Stimulated activated naive B cell treated with anti-CD40 and anti-IgM and Interleukin-4, amounts not matched to agents 10 μg/mL and 1 μg/mL and 100 μg/mL, for 72 hours (primary cell): ENCODE measurements around the gene TICAM2.
"Not testable (repeated sequence)": the region's sequence is repeated elsewhere in the genome, so short reads cannot be mapped to it uniquely, and the experiment has no call there.

Experiments
- ATAC-seq, 2 donors: fragments of 150-1000 bp; cut with Tn5 transposase; replicated peaks; 2 replicates each; pipeline ENCODE4 v1.10.0; 2021; ENCODE audit warnings: moderate library complexity in 1 of 2
- DNase-seq: peaks from one replicate; pipeline ENCODE4 v3.0.0; 2021
- H3K27ac Mint-ChIP-seq: one replicate; pipeline ENCODE4 v1.8.0; 2022; ENCODE audit warnings: mild to moderate bottlenecking, mixed read lengths
- H3K27me3 Mint-ChIP-seq, 2 donors: one replicate each; pipeline ENCODE4 v1.8.0; 2022; ENCODE audit warnings: mixed read lengths in 2 of 2
- H3K36me3 Mint-ChIP-seq, 2 donors: one replicate each; pipeline ENCODE4 v1.8.0; 2022; ENCODE audit warnings: mixed read lengths in 2 of 2, mild to moderate bottlenecking in 1 of 2
- H3K4me1 Mint-ChIP-seq, 2 donors: one replicate each; pipeline ENCODE4 v1.8.0; 2022; ENCODE audit warnings: mixed read lengths in 2 of 2, mild to moderate bottlenecking in 1 of 2
- H3K4me3 Mint-ChIP-seq, 2 donors: one replicate each; pipeline ENCODE4 v1.8.0; 2022; ENCODE audit warnings: mild to moderate bottlenecking in 2 of 2, mixed read lengths in 2 of 2, moderate library complexity in 1 of 2
- H3K9me3 Mint-ChIP-seq, 2 donors: one replicate each; pipeline ENCODE4 v1.8.0; 2022; ENCODE audit warnings: mixed read lengths in 2 of 2, mild to moderate bottlenecking in 1 of 2

The TICAM2 gene, protein sequence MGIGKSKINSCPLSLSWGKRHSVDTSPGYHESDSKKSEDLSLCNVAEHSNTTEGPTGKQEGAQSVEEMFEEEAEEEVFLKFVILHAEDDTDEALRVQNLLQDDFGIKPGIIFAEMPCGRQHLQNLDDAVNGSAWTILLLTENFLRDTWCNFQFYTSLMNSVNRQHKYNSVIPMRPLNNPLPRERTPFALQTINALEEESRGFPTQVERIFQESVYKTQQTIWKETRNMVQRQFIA

DNA sequence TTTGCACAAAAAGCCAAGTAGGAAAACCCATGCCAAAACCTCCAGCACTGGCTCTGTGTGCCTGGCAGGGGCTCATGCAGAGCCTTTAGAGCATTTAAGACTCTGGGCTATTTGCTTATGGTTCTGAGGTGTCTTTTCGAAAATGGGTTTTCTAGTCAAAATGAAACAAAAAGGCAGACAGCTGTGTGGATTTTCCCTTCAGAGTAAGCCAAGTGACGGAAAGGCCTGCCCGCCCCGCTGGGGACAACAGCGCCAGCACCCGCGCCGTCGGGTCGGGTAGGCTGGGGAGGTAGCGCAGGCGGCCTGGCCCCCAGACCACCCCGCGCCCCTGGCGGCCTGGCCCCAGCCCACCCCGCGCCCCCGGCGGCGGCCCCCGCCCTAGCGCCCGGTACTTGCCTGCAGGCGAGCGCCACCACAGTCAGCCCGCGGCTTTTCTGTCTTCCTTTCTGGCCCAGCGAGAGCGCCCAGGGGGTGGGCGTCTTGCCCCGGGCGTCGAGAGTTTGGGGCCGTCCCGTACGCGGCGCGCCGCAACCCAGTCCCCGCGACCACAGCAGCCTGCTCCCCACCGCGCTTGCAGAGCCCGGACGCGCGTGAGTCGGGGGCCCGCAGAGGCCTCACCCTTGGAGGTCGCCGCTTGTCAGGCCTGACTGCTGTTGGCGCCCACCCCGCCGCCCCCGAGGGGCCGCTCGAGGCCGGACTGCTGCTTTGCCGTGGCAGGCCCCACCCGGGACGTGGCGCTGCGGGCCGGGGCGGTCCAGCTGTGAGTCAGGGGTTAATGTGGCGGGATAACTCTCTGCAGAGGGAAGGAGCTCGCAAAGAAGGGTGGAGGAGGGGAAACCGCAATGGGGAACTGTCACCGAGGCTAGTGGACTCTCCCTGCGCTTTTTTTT lies at the start of gene TICAM2:
Gene TICAM2 (minus strand): TSS at position 779 of the 890 bp plus-strand sequence. CDS start 21,223 bp downstream, outside the sequence.
- ATAC-seq (peak; percentile 84 to 86), DNase-seq (peak; percentile 72)
- H3K4me3 Mint-ChIP-seq = peak within 1 kb of the TSS; percentile 88
- no peaks in the 10 kb centered on the region for H3K27me3 Mint-ChIP-seq
- peaks cover 4 to 28% of the 10 kb centered on the region in 2 donors for H3K36me3 Mint-ChIP-seq
- peak within 1 kb of the TSS; percentile 94 for H3K27ac Mint-ChIP-seq
- peaks cover 32 to 56% of the 10 kb centered on the region in 2 donors for H3K4me1 Mint-ChIP-seq
- no peaks in the 10 kb centered on the region for H3K9me3 Mint-ChIP-seq

DNA sequence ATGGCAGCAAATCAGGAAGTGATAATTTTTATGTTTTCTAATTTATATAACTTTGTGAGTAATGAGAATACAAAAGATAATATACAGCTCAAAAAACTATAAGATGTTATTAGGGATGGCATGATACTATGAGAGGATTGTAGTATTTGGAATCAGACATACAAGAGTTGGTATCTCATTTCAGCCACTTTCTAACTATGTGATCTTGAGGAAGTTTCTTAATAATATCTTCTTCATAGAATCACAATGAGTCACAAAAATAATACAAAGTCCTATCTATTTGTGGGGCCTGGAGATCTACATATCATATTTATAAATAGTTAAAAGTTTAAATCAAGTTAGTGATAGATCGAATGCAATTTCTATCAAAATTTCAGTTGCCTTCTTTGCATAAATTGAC lies 47.3 kb upstream of the TICAM2 start:
- H3K9me3 Mint-ChIP-seq = no peaks in the 10 kb centered on the region
- no peak for ATAC-seq
- no peaks in the 10 kb centered on the region for H3K36me3 Mint-ChIP-seq

DNA sequence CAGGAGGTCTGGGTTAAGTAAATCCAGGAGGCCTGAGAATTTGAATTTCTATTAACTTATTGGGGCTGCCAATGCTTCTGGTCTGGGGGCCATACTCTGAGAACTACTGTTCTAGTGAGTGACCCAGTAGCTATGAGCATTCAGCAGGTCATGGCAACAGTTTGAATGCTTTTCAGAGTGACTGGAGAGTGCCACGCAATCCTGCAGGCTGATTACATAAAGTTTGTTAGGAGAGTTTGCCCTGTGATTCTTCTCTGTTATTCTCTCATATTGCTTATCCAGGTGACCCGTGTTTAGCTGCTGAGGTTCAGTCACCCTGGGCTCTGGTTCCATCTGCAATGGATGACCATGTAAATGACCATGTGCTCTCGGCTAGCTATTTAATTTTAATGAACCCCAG lies 45.8 kb upstream of the TICAM2 start:
- no peaks in the 10 kb centered on the region for H3K4me1 Mint-ChIP-seq
- ATAC-seq (no peak), DNase-seq (no peak)
- H3K27ac Mint-ChIP-seq = no peak overlapping the region
- peaks cover 26 to 29% of the 10 kb centered on the region in 2 donors for H3K27me3 Mint-ChIP-seq
- no peaks in the 10 kb centered on the region for H3K36me3 Mint-ChIP-seq
- no peaks in the 10 kb centered on the region for H3K9me3 Mint-ChIP-seq
- H3K4me3 Mint-ChIP-seq = no peak overlapping the region

More for the DNA sequence above, 47.3 kb upstream of the TICAM2 start:
- no peak for DNase-seq
- Mint-ChIP-seq H3K4me3 (no peak overlapping the region), H3K27ac (no peak overlapping the region), H3K4me1 (no peaks in the 10 kb centered on the region), H3K27me3 (peaks cover 18 to 21% of the 10 kb centered on the region in 2 donors)

DNA sequence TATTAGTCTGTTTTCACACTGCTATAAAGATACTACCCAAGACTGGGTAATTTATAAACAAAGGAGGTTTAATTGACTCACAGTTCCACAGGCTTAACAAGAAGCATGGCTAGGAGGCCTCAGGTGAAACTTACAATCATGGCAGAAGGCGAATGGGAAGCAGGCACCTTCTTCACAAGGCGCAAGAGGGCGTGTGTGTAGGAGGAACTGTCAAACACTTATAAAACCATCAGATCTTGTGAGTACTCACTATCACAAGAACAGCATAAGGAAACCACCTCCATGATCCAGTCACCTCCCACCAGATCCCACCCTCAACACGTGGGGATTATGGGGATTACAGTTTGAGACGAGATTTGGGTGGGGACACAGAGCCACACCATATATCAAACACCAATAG lies 43.1 kb upstream of the TICAM2 start:
- DNase-seq, H3K27ac Mint-ChIP-seq, H3K4me3 Mint-ChIP-seq, H3K36me3 Mint-ChIP-seq, H3K4me1 Mint-ChIP-seq, ATAC-seq, H3K9me3 Mint-ChIP-seq: not testable (repeated sequence)
- peaks cover 26 to 37% of the 10 kb centered on the region in 2 donors for H3K27me3 Mint-ChIP-seq

DNA sequence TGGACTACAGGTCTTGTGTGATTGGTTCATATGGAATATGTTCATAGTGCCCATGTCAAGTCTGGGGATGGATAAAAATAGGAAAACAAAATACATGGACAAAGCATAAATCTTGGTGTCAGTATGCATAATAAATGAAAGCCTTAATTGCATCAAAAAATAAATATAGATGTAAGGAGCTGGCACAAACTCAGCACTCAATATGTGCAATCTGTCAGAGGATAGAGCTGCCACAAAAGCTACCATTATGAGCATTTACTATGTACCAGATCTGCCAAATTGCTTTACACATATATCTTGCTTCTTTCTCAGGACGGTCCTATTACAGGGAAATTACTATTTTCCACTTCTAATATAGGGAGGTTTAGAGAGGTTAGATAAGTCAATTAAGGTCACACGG lies 41.8 kb upstream of the TICAM2 start:
- Mint-ChIP-seq H3K4me1 (peaks cover under 1% of the 10 kb centered on the region in 2 donors), H3K27ac (no peak overlapping the region), H3K27me3 (peaks cover 26 to 45% of the 10 kb centered on the region in 2 donors), H3K9me3 (no peaks in the 10 kb centered on the region), H3K4me3 (no peak overlapping the region), H3K36me3 (no peaks in the 10 kb centered on the region)
- no peak for ATAC-seq
- DNase-seq = no peak

DNA sequence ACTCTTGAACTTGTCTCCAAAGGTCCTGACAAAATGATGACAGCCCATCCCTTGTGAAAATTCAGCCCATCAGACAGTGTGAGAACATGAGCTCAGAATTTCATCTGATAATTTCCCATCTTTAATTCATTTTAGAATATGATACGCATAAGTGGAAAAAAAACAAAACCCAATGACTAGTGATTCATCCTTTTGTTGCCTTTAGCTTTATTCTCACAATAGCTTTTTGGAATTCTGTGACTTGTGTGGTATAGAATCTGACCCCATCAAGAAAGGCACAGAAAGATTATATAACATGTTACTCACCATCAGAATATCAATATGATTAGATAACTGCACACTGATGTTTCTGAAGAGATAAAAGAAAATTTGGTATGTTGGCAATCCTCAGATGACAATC lies 39.7 kb upstream of the TICAM2 start:
- ATAC-seq (no peak), DNase-seq (no peak)
- peaks cover 12 to 18% of the 10 kb centered on the region in 2 donors for H3K4me1 Mint-ChIP-seq
- peaks cover 26 to 45% of the 10 kb centered on the region in 2 donors for H3K27me3 Mint-ChIP-seq
- H3K9me3 Mint-ChIP-seq = no peaks in the 10 kb centered on the region
- H3K4me3 Mint-ChIP-seq = no peak overlapping the region
- H3K27ac Mint-ChIP-seq = no peak overlapping the region
- no peaks in the 10 kb centered on the region for H3K36me3 Mint-ChIP-seq

DNA sequence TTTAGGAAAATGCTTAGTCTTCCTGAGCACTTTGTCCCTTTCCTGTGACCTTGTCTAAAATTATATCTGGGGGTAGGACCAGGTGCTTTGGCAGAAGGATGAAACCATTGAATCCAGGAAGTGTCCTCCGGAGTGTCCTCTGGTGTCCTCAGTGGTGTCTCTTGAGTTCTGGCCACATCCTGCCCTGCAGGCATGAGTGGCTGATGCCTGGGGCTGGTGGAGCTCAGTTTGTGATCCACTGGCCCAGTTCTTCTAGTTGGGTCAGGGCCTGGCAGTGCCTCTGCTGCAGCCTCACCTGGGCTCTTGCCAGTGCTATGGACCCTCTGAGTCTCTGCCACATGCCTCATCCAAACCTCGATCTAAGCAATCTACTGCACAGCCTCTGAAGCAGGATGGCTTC lies 38.0 kb upstream of the TICAM2 start:
- ATAC-seq (no peak), DNase-seq (no peak)
- H3K27ac Mint-ChIP-seq = no peak overlapping the region
- no peak overlapping the region for H3K4me3 Mint-ChIP-seq
- peaks cover 15 to 31% of the 10 kb centered on the region in 2 donors for H3K27me3 Mint-ChIP-seq
- H3K36me3 Mint-ChIP-seq = no peaks in the 10 kb centered on the region
- H3K9me3 Mint-ChIP-seq = no peaks in the 10 kb centered on the region
- peaks cover 22 to 35% of the 10 kb centered on the region in 2 donors for H3K4me1 Mint-ChIP-seq

DNA sequence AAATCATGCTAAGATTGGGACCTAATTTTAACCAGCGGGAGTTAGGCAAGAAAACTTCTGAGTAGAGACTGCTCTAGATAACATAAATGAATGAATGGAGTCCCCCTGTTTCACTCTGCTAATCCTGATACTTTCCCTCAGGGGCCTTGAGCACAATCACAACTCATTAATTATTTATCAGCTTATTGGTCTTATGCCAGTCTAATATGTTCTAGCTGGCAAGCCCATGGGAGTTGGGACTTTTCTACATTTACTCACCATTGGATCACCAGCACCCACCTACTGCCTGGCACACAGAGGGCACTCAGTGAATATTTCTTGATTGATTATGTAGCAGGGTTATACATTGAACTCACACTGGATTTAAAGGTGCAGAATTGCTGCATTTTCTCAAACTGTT lies 37.1 kb upstream of the TICAM2 start:
- Mint-ChIP-seq H3K27me3 (peaks cover 6 to 22% of the 10 kb centered on the region in 2 donors), H3K9me3 (no peaks in the 10 kb centered on the region), H3K27ac (no peak overlapping the region), H3K4me1 (peaks cover 22 to 40% of the 10 kb centered on the region in 2 donors), H3K36me3 (no peaks in the 10 kb centered on the region), H3K4me3 (no peak overlapping the region)
- ATAC-seq = peak in 1 of 2 donors; percentile 10
- DNase-seq = no peak

DNA sequence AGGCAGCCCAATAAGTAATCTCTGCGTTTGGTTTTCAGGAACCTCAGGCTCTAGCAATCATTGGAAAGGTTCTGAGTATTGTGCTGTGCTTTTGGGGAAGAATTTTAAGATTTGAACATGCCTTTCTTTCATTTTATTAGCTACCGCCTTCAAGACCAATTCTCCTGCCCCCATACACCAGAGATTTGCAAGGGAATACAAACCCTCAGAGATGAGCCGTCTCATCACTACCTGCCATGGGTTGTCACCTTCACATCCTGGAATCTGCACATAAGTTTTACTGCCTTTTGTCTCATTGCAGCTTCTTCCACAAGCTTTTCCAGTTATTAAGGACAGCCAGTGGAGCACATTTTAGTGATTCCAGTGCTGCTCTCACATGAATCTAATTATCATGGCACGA lies 35.2 kb upstream of the TICAM2 start:
- H3K27me3 Mint-ChIP-seq = peaks cover 7 to 19% of the 10 kb centered on the region in 2 donors
- H3K4me1 Mint-ChIP-seq = peaks cover 25 to 43% of the 10 kb centered on the region in 2 donors
- no peaks in the 10 kb centered on the region for H3K36me3 Mint-ChIP-seq
- H3K27ac Mint-ChIP-seq = no peak overlapping the region
- DNase-seq = no peak
- H3K9me3 Mint-ChIP-seq = no peaks in the 10 kb centered on the region
- no peak for ATAC-seq
- no peak overlapping the region for H3K4me3 Mint-ChIP-seq

DNA sequence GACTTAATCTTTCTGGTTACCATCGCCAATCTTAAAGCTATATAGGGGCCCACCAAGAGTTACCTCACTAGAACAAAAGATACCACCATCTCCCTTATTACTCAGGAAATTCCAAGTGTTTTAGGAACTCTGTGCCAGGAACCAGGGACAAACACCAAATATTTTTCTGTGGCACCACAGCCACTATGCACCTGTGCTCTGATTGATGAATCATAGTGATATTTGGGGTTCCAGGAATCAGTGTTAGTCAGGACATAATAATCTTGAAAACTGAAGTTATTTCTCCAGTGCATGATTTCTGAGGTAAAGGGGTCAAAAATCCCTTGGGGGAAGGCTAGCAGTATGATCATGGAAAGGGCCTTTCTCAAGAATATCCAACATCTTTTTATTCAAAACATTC lies 33.7 kb upstream of the TICAM2 start:
- Mint-ChIP-seq H3K27ac (no peak overlapping the region), H3K4me1 (peaks cover 25 to 43% of the 10 kb centered on the region in 2 donors), H3K9me3 (no peaks in the 10 kb centered on the region), H3K27me3 (peaks cover 11 to 20% of the 10 kb centered on the region in 2 donors), H3K36me3 (no peaks in the 10 kb centered on the region), H3K4me3 (no peak overlapping the region)
- DNase-seq (no peak), ATAC-seq (no peak)

DNA sequence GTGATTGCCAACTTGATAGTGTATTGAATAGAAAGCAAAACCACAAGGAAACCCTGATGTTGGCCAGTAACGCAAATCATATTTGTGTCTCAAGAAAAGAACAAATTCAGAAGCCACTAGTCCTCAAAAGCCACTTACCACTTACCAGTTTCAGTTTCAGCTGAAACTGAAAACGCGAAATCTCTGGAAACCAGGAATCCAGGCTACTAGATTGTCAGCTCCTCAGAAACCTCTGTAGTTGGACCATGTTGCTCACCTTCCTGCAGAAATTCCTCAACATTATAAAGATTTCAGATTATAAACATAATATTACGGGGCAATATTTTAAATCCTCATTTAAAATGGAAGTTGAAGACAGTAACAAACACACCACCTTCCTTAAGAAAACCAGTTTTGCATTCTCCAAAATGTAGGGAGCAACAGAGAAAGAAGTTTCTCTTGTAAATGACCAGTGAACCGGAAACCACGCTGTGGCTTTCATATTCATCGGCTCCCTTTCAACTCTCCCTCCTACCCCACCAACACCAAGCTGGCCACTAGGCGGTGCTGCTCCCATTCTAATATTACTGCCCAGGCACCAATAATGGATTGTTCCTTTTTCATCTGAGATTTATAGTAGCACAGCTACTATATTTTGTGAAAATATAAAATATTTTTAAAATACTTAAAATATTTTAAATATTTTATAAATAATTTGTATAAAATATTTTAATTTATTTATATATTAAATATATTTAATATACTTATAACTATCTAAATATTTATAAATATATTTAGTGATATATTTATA lies 32.3 kb upstream of the TICAM2 start:
- DNase-seq = peak; percentile 82
- H3K27me3 Mint-ChIP-seq = peaks cover 7 to 15% of the 10 kb centered on the region in 2 donors
- peaks cover 25 to 43% of the 10 kb centered on the region in 2 donors for H3K4me1 Mint-ChIP-seq
- H3K27ac Mint-ChIP-seq = peak overlapping the region; percentile 14
- peak overlapping the region; percentile 23 to 52 for H3K4me3 Mint-ChIP-seq
- no peaks in the 10 kb centered on the region for H3K9me3 Mint-ChIP-seq
- peak; percentile 78 to 85 for ATAC-seq
- H3K36me3 Mint-ChIP-seq = no peaks in the 10 kb centered on the region

DNA sequence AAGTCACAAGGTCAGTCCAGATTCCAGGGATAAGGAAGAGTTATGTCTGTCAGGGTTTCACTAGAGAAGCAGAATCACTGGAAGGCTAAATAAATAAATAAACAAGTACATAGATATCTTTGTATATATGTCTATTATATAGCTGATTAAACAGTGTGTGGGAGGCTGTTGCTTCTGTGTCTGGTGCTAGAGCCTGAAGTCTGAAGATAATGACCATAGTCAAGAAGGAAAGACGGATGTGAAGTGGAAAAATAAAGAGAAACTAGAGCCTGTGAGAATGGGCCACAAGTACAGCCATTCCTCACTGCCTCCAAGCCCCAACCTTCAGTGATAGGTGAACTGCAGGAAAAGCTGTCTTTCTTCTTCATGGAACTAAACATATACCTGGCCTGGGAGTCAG lies 27.6 kb upstream of the TICAM2 start:
- H3K27me3 Mint-ChIP-seq = peaks cover 7 to 16% of the 10 kb centered on the region in 2 donors
- no peaks in the 10 kb centered on the region for H3K36me3 Mint-ChIP-seq
- H3K9me3 Mint-ChIP-seq = no peaks in the 10 kb centered on the region
- H3K4me1 Mint-ChIP-seq = peaks cover 6 to 10% of the 10 kb centered on the region in 2 donors
- DNase-seq = no peak
- H3K4me3 Mint-ChIP-seq = no peak overlapping the region
- no peak overlapping the region for H3K27ac Mint-ChIP-seq
- no peak for ATAC-seq

DNA sequence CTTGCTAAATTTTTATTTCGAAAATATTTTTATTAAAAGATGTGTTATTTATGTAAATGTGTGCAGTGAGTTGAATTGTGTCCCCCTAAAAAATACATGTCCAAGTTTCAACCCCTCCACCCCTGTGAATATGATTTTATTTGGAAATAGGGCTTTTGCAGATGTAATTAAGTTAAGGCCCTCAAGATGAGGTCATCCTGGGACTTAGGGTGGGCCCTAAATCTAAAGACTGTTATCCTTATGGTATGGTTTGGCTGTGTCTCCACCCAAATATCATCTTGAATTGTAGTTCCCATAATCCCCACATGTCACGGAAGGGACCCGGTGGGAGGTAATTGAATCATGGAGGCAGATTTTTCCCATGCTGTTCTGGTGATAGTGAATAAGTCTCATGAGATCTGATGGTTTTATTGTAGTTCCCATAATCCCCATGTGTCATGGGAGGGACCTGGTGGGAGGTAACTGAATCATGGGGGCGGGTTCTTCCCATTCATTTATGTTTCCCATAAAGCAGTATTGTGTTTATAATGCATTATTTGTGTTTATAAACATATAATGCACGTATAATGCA lies 25.1 kb upstream of the TICAM2 start:
- ATAC-seq (no peak), DNase-seq (no peak)
- Mint-ChIP-seq H3K27me3 (peaks cover 2 to 8% of the 10 kb centered on the region in 2 donors), H3K9me3 (no peaks in the 10 kb centered on the region), H3K36me3 (peaks cover 3 to 4% of the 10 kb centered on the region in 2 donors), H3K4me1 (peaks cover 4 to 9% of the 10 kb centered on the region in 2 donors), H3K27ac (no peak overlapping the region), H3K4me3 (no peak overlapping the region)

DNA sequence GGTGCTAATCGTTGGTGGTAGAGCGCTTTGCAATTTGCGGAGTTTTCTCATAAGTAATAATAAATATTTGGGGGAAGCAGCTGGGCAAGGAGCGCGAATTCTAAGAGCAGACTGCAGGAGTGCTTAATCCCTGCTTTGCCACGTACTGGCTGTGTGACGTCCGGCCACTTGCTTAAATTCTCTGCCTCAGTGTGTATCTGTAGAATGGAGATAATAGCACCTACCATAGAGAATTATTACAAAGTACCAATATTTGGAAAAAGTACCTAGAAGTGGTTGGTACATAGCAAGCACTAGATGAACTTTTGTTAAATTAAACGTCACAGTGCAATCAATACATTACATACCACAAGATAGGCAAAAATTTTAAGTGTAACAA lies 24.2 kb upstream of the TICAM2 start:
- H3K27ac Mint-ChIP-seq = peak overlapping the region; percentile 89
- DNase-seq = no peak
- no peaks in the 10 kb centered on the region for H3K9me3 Mint-ChIP-seq
- H3K27me3 Mint-ChIP-seq = peaks cover 0 to 5% of the 10 kb centered on the region in 2 donors
- peak; percentile 18 to 19 for ATAC-seq
- peaks cover 6 to 15% of the 10 kb centered on the region in 2 donors for H3K4me1 Mint-ChIP-seq
- H3K36me3 Mint-ChIP-seq = peaks cover 7 to 9% of the 10 kb centered on the region in 2 donors
- no peak overlapping the region for H3K4me3 Mint-ChIP-seq
